A673 (cell line): Measurements from ENCODE around the gene SLC6A18. TPM values are rescaled to one million over a fixed set of nuclear protein-coding genes. Genes with fewer than 3 reads are reported as not detected.

Experiments
- BruUV-seq: library from RNA; stranded (reverse); fragments of 400-500 nt; replicated peaks from 2 replicates; lab custom pipeline; 2021; lab: Mats Ljungman, UMichigan
- CTCF ChIA-PET: fragments of 300-600 bp; sonication (Branson Sonifier 250); formaldehyde crosslinking; loops from one replicate; lab custom pipeline; 2022; ENCODE audit warnings: antibody characterized with exemption; lab: Charles Lee
- POLR2A ChIA-PET: fragments of 300-600 bp; sonication (Branson Sonifier 250); formaldehyde crosslinking; loops from one replicate; lab custom pipeline; 2022; ENCODE audit warnings: antibody characterized with exemption; ENCODE audit not compliant: low non-redundant PET; lab: Charles Lee
- DNase-seq: peaks from one replicate; pipeline ENCODE4 v3.0.0-alpha.2; 2015; ENCODE audit warnings: low spot score
- H3K27ac ChIP-seq: fragments of 200-600 bp; sonication (generic); 2 replicates; pipeline ENCODE4 v1.5.1; 2016; ENCODE audit warnings: mixed run types, low read depth, mild to moderate bottlenecking, mixed read lengths, antibody characterized with exemption, low read length; ENCODE audit not compliant: poor library complexity, severe bottlenecking
- H3K27me3 ChIP-seq: fragments of 200-600 bp; sonication (generic); replicated peaks from 2 replicates; pipeline ENCODE4 v1.6.1; 2017; ENCODE audit warnings: mixed run types, low read depth, mild to moderate bottlenecking, mixed read lengths, antibody characterized with exemption, low read length; ENCODE audit not compliant: insufficient read depth, poor library complexity
- H3K36me3 ChIP-seq: fragments of 200-600 bp; sonication (generic); 2 replicates; pipeline ENCODE4 v1.6.1; 2016; ENCODE audit warnings: mixed run types, mild to moderate bottlenecking, mixed read lengths, antibody characterized with exemption, low read length; ENCODE audit not compliant: insufficient read depth, poor library complexity, severe bottlenecking
- H3K4me1 ChIP-seq: fragments of 200-600 bp; sonication (generic); 2 replicates; pipeline ENCODE4 v1.6.1; 2017; ENCODE audit warnings: mixed run types, mild to moderate bottlenecking, mixed read lengths, antibody characterized with exemption, low read length; ENCODE audit not compliant: insufficient read depth, poor library complexity, severe bottlenecking
- H3K4me3 ChIP-seq: fragments of 200-600 bp; sonication (generic); 2 replicates; pipeline ENCODE4 v1.5.1; 2016; ENCODE audit warnings: low read depth, mixed run types, mild to moderate bottlenecking, mixed read lengths, low read length; ENCODE audit not compliant: poor library complexity, severe bottlenecking
- H3K9me3 ChIP-seq: fragments of 200-600 bp; sonication (generic); 2 replicates; pipeline ENCODE4 v1.6.1; 2016; ENCODE audit warnings: mixed run types, low read depth, mild to moderate bottlenecking, mixed read lengths, antibody characterized with exemption, low read length; ENCODE audit not compliant: poor library complexity, severe bottlenecking
- EZH2 ChIP-seq: fragments of 200-600 bp; sonication (generic); IDR thresholded peaks from 2 replicates; pipeline ENCODE4 v1.6.1; 2017; ENCODE audit warnings: borderline replicate concordance, low read depth, mild to moderate bottlenecking, mixed read lengths, antibody characterized with exemption, low read length; ENCODE audit not compliant: poor library complexity, severe bottlenecking
- intact Hi-C: fragments of 100-400 bp; cut with micrococcal nuclease; formaldehyde crosslinking; loops from one replicate; pipeline ENCODE4 v1.10.0; 2022; ENCODE audit not compliant: unreplicated experiment
- total RNA-seq: library from RNA; stranded (reverse); gene quantifications from 2 replicates; pipeline ENCODE4 v1.2.3, GENCODE V29; 2021
- TF ChIP-seq, protein P1 (sequence below): fragments of 300-800, 200-600 bp; sonication (generic); conservative IDR thresholded peaks from 2 replicates; pipeline ENCODE4 v1.5.1; 2017; ENCODE audit warnings: low read depth, mild to moderate bottlenecking, antibody characterized with exemption, low read length, moderate library complexity, mixed read lengths

Gene SLC6A18
- total RNA-seq, 1 experiment from 2014 or later: not detected

DNA sequence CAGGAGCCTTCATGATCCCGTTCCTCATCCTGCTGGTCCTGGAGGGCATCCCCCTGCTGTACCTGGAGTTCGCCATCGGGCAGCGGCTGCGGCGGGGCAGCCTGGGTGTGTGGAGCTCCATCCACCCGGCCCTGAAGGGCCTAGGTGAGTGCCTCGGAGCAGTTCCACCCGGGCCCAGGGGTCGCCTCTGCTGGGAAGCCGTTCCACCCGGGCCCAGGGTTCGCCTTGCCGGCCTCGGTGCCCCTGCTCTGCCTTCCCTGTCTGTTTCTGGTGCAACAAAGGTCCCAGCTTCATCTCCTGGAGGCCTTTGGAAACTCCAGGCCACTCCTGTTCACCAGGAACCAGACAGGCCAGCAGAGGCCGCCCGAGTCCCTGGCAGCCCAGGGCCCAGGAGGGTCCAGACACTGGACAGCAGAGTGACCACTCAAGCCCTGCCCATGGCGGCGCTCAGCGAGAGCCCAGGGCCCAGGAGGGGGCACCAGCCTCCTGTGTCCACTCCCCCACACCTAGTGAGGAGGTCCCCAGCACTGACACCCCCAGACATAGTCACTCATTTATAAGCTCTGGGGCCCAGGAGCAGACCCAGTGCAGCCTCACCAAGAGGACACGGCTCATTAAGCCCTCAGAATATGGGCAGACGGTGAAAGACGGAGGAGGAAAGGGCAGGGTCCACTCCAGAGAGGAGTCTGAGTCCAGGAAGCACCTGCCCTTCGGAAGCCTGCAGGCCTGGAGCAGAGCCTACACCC, 16.3 kb upstream of the SLC6A18 start:
- no TSS peak for BruUV-seq
- intact Hi-C loops: no loop called here
- Histone ChIP-seq H3K36me3 (no peaks in the 10 kb centered on the region), H3K4me3 (no peak overlapping the region), H3K9me3 (no peaks in the 10 kb centered on the region), H3K4me1 (no peaks in the 10 kb centered on the region), H3K27ac (no peak overlapping the region), H3K27me3 (peaks cover 44% of the 10 kb centered on the region)
- TF ChIP-seq EZH2: no peak
- TF ChIP-seq, protein P1, sequence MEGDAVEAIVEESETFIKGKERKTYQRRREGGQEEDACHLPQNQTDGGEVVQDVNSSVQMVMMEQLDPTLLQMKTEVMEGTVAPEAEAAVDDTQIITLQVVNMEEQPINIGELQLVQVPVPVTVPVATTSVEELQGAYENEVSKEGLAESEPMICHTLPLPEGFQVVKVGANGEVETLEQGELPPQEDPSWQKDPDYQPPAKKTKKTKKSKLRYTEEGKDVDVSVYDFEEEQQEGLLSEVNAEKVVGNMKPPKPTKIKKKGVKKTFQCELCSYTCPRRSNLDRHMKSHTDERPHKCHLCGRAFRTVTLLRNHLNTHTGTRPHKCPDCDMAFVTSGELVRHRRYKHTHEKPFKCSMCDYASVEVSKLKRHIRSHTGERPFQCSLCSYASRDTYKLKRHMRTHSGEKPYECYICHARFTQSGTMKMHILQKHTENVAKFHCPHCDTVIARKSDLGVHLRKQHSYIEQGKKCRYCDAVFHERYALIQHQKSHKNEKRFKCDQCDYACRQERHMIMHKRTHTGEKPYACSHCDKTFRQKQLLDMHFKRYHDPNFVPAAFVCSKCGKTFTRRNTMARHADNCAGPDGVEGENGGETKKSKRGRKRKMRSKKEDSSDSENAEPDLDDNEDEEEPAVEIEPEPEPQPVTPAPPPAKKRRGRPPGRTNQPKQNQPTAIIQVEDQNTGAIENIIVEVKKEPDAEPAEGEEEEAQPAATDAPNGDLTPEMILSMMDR: peak; percentile 46
- POLR2A ChIA-PET: interaction anchor here (0.6 kb wide), 1 partner anchor 385 kb away, joined by 11 read pairs; no protein-coding TSS in a partner anchor
- CTCF ChIA-PET: interaction anchor here (0.5 kb wide), 1 partner anchor 434 kb away, joined by 3 read pairs; no protein-coding TSS in a partner anchor
- DNase-seq: no peak

DNA sequence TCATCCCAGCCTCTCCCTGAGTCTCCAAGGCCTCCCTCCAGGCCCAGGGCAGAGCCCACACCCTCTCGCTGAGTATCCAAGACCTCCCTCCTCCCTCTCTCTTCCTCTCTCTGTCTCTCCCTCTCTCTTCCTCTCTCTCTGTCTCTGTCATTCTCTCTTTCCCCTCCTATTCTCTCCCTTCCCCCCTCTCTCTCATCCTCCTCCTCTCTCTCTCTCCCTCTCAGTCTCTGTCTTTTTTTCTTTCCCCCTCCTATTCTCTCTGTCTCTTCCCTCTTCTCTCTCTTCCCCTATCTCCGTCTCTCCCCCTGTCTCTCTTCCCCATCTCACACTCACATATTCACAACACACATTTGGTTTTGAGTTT, 15.7 kb upstream of the SLC6A18 start:
- POLR2A ChIA-PET: no interaction called here
- H3K9me3 ChIP-seq: no peaks in the 10 kb centered on the region
- H3K27me3 ChIP-seq: peaks cover 39% of the 10 kb centered on the region
- H3K4me1 ChIP-seq: no peaks in the 10 kb centered on the region
- CTCF ChIA-PET: interaction anchor here (0.5 kb wide), 1 partner anchor 433 kb away, joined by 3 read pairs; no protein-coding TSS in a partner anchor
- H3K27ac ChIP-seq: no peak overlapping the region
- no peak overlapping the region for H3K4me3 ChIP-seq
- TF ChIP-seq, protein P1: no peak
- TF ChIP-seq EZH2: no peak
- no peaks in the 10 kb centered on the region for H3K36me3 ChIP-seq
- intact Hi-C loops: no loop called here
- BruUV-seq: no TSS peak
- DNase-seq: no peak

DNA sequence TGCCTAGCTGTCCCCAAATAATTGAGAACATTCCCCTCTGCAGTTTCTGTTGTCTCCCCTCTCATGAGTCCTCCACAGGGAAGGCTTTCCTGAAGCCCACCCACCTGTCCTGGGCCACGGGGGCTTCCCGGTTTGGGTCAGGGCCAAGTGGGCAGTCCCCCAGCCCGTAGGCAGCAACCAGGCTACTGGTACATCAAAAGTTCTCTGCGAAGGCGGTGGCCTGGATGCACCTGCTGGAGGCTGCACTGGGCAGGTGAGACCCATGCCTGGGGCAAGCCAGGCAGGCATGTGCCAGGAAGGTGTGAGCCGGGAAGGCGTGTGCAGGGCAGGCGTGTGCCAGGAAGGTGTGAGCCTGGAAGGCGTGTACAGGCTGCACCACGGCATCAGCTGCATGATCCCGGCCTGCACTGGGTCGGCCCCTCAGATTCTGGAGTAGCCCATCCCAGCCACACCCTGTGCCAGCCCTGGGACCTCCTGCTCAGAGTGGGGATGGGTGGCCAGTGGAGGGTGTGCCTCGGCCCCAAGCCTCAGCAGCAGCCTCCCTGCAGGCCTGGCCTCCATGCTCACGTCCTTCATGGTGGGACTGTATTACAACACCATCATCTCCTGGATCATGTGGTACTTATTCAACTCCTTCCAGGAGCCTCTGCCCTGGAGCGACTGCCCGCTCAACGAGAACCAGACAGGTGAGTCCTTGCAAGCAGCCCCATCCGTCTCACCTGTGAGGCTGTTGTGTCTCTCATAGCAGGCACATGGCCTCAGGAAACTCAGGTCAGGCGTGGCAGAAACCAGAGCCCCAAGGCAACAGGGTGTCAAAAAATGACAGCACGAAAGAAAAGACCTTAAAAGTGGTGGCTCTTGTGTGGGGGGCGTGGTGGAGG, 15.0 kb upstream of the SLC6A18 start:
- Histone ChIP-seq H3K4me3 (no peak overlapping the region), H3K36me3 (no peaks in the 10 kb centered on the region), H3K4me1 (no peaks in the 10 kb centered on the region), H3K27ac (no peak overlapping the region), H3K9me3 (no peaks in the 10 kb centered on the region), H3K27me3 (peaks cover 32% of the 10 kb centered on the region)
- POLR2A ChIA-PET: no interaction called here
- no peak for TF ChIP-seq EZH2
- TF ChIP-seq, protein P1: no peak
- intact Hi-C loops: no loop called here
- CTCF ChIA-PET: no interaction called here
- DNase-seq: no peak
- BruUV-seq: no TSS peak
